Transverse colon (tissue), 4 donors: ENCODE measurements around the gene TXNRD1.

Experiments used
- CTCF ChIP-seq, 5 experiments: fragments of 200-600 bp in 3 of 5; fragments of 450-650 bp in 2 of 5; sonication (generic) in 3 of 5; IDR thresholded peaks; 1 replicate in 2 of 5; 2 replicates in 3 of 5; pipeline ENCODE4 v1.5.1; 2016 to 2017; ENCODE audit warnings: antibody characterized with exemption in 5 of 5, inconsistent platforms in 3 of 5, mild to moderate bottlenecking in 2 of 5, moderate library complexity in 1 of 5
- POLR2A ChIP-seq: fragments of 450-650 bp; IDR thresholded peaks from one replicate; pipeline ENCODE4 v1.6.1; 2016; ENCODE audit warnings: antibody characterized with exemption, mild to moderate bottlenecking, moderate library complexity
- POLR2AphosphoS5 ChIP-seq, 3 donors: sonication (generic); formaldehyde crosslinking; IDR thresholded peaks; one replicate each; pipeline ENCODE4 v1.6.1; 2016; ENCODE audit warnings: antibody characterized with exemption in 3 of 3

GRCh38 chr12:104339663-104340062, 124.1 kb downstream of the TXNRD1 start:
- TF ChIP-seq POLR2A (no peak), CTCF (IDR thresholded peaks at IDR 0.05) (no peak), POLR2AphosphoS5 (IDR thresholded peaks at IDR 0.05) (no peak)
